ENCODE measurements around the gene TBC1D16. TPM values are rescaled to one million over a fixed set of nuclear protein-coding genes. Genes with fewer than 3 reads are reported as not detected.

The TBC1D16 gene
- total and polyA plus RNA-seq, 11 donors, result 5.3 to 22.1 (median 17.4) TPM

DNA sequence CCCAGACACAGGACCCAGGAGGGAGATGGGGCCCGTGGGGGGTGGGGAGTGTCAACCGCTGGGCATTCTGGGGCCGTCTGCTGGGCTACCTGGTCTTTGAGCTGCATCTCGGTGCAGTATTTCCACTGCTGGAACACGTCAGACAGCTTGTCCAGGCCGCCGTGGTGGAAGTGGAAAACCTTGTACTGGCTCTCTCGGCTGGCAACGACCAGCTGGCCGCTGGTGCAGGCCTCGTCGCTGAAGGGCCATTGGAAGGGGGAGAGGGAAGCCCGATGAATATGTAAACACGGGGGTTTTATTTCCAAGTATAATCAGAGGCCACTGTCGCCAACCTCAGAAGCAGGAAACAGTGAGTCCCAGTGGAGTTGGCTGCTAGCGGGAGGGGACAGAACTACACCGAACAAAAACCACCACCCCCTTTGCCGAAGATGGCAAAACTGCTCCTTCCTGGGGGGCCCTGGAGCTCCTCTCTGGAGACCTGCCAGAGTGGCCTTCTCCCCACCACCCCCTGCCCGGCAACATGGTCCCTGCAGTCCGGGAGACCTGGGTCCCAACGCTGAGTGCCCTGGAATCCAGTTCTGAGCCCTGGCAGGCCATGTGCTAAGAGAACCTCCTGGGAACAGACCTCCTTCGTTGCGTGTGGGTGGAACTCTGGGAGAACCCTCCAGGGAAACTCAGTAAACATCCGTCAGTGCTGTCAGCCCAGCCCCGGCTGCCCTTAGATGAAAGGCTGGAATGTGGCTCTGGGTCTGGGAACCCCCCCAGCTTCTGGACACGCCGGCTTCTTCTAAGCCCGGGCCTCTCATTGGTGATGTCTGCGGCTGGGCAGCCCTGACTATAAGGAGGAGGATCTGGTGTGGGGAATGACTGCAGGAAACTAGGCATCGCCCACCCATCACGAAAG, 84.1 kb downstream of the TBC1D16 start:
- Histone ChIP-seq H3K4me1 (peaks cover 0 to 26% (median 18%) of the 10 kb centered on the region in 12 donors), H3K4me3 (peak overlapping the region in 7 of 12 donors; percentile 5 to 27 (median 10)), H3K27me3 (no peaks in the 10 kb centered on the region), H3K9me3 (no peaks in the 10 kb centered on the region), H3K36me3 (peaks cover 0 to 32% (median 8%) of the 10 kb centered on the region in 9 donors), H3K27ac (peak overlapping the region in 9 of 12 donors; percentile 5 to 68 (median 22))
- peak; percentile 40 to 82 (median 68) for ATAC-seq
- WGBS, 4 donors, result 41 to 52% (median 42%) methylated on average over 19 to 31 of the region's 31 CpGs
- TF ChIP-seq, protein P1, sequence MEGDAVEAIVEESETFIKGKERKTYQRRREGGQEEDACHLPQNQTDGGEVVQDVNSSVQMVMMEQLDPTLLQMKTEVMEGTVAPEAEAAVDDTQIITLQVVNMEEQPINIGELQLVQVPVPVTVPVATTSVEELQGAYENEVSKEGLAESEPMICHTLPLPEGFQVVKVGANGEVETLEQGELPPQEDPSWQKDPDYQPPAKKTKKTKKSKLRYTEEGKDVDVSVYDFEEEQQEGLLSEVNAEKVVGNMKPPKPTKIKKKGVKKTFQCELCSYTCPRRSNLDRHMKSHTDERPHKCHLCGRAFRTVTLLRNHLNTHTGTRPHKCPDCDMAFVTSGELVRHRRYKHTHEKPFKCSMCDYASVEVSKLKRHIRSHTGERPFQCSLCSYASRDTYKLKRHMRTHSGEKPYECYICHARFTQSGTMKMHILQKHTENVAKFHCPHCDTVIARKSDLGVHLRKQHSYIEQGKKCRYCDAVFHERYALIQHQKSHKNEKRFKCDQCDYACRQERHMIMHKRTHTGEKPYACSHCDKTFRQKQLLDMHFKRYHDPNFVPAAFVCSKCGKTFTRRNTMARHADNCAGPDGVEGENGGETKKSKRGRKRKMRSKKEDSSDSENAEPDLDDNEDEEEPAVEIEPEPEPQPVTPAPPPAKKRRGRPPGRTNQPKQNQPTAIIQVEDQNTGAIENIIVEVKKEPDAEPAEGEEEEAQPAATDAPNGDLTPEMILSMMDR (IDR thresholded peaks at IDR 0.05), result peak in 1 of 12 donors; percentile 5
- no peak for TF ChIP-seq POLR2A (IDR thresholded peaks at IDR 0.05)
- intact Hi-C loops (cut with DNase I), result no loop called here
- peak; percentile 47 to 80 (median 62) for DNase-seq

DNA sequence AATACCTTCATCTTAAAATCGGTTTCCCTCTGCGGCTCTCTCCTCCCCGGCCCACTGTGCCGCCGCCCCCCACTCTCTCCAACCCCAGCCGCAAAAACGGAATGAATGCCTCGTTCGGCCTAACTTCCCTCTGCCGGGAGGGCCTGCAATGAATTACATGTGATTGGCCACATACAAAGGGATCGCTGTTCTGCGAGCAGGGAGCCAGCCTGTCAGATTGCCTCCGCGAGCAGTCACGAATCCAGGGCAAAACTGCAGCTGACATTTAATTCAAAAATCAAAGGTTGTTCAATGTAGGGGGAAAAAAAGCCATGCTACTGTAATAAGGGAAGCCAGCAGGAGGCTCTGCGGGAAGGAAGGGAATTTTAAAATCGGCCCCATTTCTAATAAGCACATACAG, 84.9 kb downstream of the TBC1D16 start:
- H3K27ac ChIP-seq, result peak overlapping the region in 1 of 12 donors; percentile 68
- peaks cover 0 to 37% (median 8%) of the 10 kb centered on the region in 9 donors for H3K36me3 ChIP-seq
- ATAC-seq (no peak), DNase-seq (peak in 1 of 5 donors; percentile 3)
- H3K4me1 ChIP-seq, result peaks cover 0 to 26% (median 18%) of the 10 kb centered on the region in 12 donors
- intact Hi-C loops (cut with DNase I), result no loop called here
- no peaks in the 10 kb centered on the region for H3K27me3 ChIP-seq
- H3K9me3 ChIP-seq, result no peaks in the 10 kb centered on the region
- H3K4me3 ChIP-seq, result peak overlapping the region in 1 of 12 donors; percentile 10
- TF ChIP-seq, protein P1 (IDR thresholded peaks at IDR 0.05), result no peak
- TF ChIP-seq POLR2A (IDR thresholded peaks at IDR 0.05), result no peak
- WGBS, 4 donors, result 88 to 92% (median 91%) methylated on average over 17 of the region's 17 CpGs

GRCh38 chr17:79950306-79950705, 85.4 kb downstream of the TBC1D16 start:
- Histone ChIP-seq H3K27me3 (no peaks in the 10 kb centered on the region), H3K9me3 (no peaks in the 10 kb centered on the region), H3K4me3 (no peak overlapping the region), H3K4me1 (peaks cover 0 to 26% (median 18%) of the 10 kb centered on the region in 12 donors), H3K36me3 (peaks cover 0 to 37% (median 8%) of the 10 kb centered on the region in 9 donors), H3K27ac (no peak overlapping the region)
- DNase-seq, result peak in 2 of 5 donors; percentile 19 to 23
- no peak for ATAC-seq
- WGBS, 4 donors, result 91 to 95% (median 93%) methylated on average over 31 of the region's 31 CpGs
- intact Hi-C loops (cut with DNase I), result no loop called here
- TF ChIP-seq POLR2A (IDR thresholded peaks at IDR 0.05), result no peak
- TF ChIP-seq, protein P1 (IDR thresholded peaks at IDR 0.05), result no peak

- Histone ChIP-seq H3K36me3 (peaks cover 0 to 40% (median 8%) of the 10 kb centered on the region in 9 donors), H3K4me1 (peaks cover 0 to 26% (median 18%) of the 10 kb centered on the region in 12 donors), H3K4me3 (no peak overlapping the region), H3K27ac (no peak overlapping the region), H3K9me3 (no peaks in the 10 kb centered on the region), H3K27me3 (no peaks in the 10 kb centered on the region)
- WGBS, 4 donors, result 91 to 94% (median 91%) methylated on average over 26 to 27 of the region's 27 CpGs
- peak in 1 of 5 donors; percentile 2 for DNase-seq
- ATAC-seq, result no peak
- intact Hi-C loops (cut with DNase I), result no loop called here
- TF ChIP-seq, protein P1 (IDR thresholded peaks at IDR 0.05), result no peak
- no peak for TF ChIP-seq POLR2A (IDR thresholded peaks at IDR 0.05)
Measured at GRCh38 chr17:79949656-79950209, 85.9 kb downstream of the TBC1D16 start.
